Measurements from ENCODE around the gene TPD52L2.

GRCh38 chr20:63908008-63908682, 43.1 kb downstream of the TPD52L2 start:
- TF ChIP-seq POLR2AphosphoS5 (IDR thresholded peaks at IDR 0.05) (no peak), CTCF (IDR thresholded peaks at IDR 0.05) (no peak), POLR2A (IDR thresholded peaks at IDR 0.05) (no peak)
